AG04450 (cell line): Measurements from ENCODE around the gene DPY19L3. TPM values are rescaled to one million over a fixed set of nuclear protein-coding genes. Genes with fewer than 3 reads are reported as not detected.
A peak's percentile ranks its signal among the peaks of the same experiment; 100 is the strongest.
"Not testable (repeated sequence)": the region's sequence is repeated elsewhere in the genome, so short reads cannot be mapped to it uniquely, and the experiment has no call there.

ENCODE experiments used
- CTCF ChIA-PET: fragments of 300-600, 350-600 bp; formaldehyde crosslinking; extraction: SDS; loops from one replicate; lab custom pipeline; 2022; ENCODE audit warnings: antibody characterized with exemption, inconsistent platforms; lab: Charles Lee
- POLR2A ChIA-PET: fragments of 350-600 bp; formaldehyde crosslinking; extraction: SDS; loops from one replicate; lab custom pipeline; 2021; ENCODE audit warnings: antibody characterized with exemption, inconsistent platforms; lab: Yijun Ruan, JAX
- DNase-seq: peaks from one replicate; pipeline ENCODE4 v3.0.0-alpha.2; 2011; ENCODE audit warnings: low read depth, low spot score
- H3K27ac ChIP-seq: one replicate; pipeline ENCODE4 v1.5.1; 2012; ENCODE audit warnings: low read depth, low read length, control low read depth
- H3K27me3 ChIP-seq: one replicate; pipeline ENCODE4 v1.6.0; 2012; ENCODE audit warnings: low read length; ENCODE audit not compliant: control insufficient read depth, insufficient read depth
- H3K4me3 ChIP-seq: 2 replicates; pipeline ENCODE4 v1.5.1; 2011; ENCODE audit warnings: mild to moderate bottlenecking, low read depth, low read length, control low read depth
- H3K9me3 ChIP-seq: 2 replicates; pipeline ENCODE4 v1.5.1; 2012; ENCODE audit warnings: low read length; ENCODE audit not compliant: control insufficient read depth, insufficient read depth
- CTCF ChIP-seq: IDR thresholded peaks from 2 replicates; pipeline ENCODE4 v1.5.1; 2011; ENCODE audit warnings: low read depth, low read length, control low read depth, inconsistent platforms
- polyA plus RNA-seq: library from polyadenylated mRNA; depleted of rRNA; stranded (reverse); fragments of >200 nt; gene quantifications from 2 replicates; pipeline ENCODE4 v1.2.3, GENCODE V29; 2011

DPY19L3 gene
- polyA plus RNA-seq, 1 experiment: 39.2 TPM

- peak; percentile 97 for DNase-seq
- Histone ChIP-seq H3K27me3 (no peaks in the 10 kb centered on the region), H3K4me3 (peak overlapping the region; percentile 24), H3K27ac (peak overlapping the region; percentile 85), H3K9me3 (peaks cover 3% of the 10 kb centered on the region; the same call in 1 of the 2 replicates)
- ChIA-PET POLR2A (interaction anchor here (0.6 to 1.9 kb wide), 9 partner anchors 10 to 207 kb away, joined by 3 to 45 read pairs (median 5); partner anchors contain the start of genes DPY19L3, PDCD5 and ZNF507), CTCF (interaction anchor here (1.1 to 1.9 kb wide), 3 partner anchors 16 to 1691 kb away, joined by 5 to 7 read pairs (median 7); no protein-coding TSS in a partner anchor)
- no peak for TF ChIP-seq CTCF
These were observed 31.8 kb upstream of the DPY19L3 start for GRCh38 chr19:32373585-32374295.

GRCh38 chr19:32374362-32374761 is 31.2 kb upstream of the DPY19L3 start:
- DNase-seq, H3K9me3 ChIP-seq, H3K4me3 ChIP-seq, H3K27me3 ChIP-seq: not testable (repeated sequence)
- POLR2A ChIA-PET: interaction anchor here (0.6 to 1.9 kb wide), 7 partner anchors 11 to 207 kb away, joined by 3 to 45 read pairs (median 7); partner anchors contain the start of genes DPY19L3, PDCD5 and ZNF507
- peak overlapping the region; percentile 55 for H3K27ac ChIP-seq
- CTCF ChIA-PET: interaction anchor here (1.1 to 1.9 kb wide), 4 partner anchors 13 to 1692 kb away, joined by 5 to 7 read pairs (median 6); no protein-coding TSS in a partner anchor

- H3K9me3 ChIP-seq, CTCF ChIA-PET, POLR2A ChIA-PET, DNase-seq, H3K27ac ChIP-seq, H3K4me3 ChIP-seq, H3K27me3 ChIP-seq: not testable (repeated sequence)
- peak; percentile 40 for TF ChIP-seq CTCF
These were observed 28.5 kb upstream of the DPY19L3 start for GRCh38 chr19:32377088-32377487.

GRCh38 chr19:32380269-32380668 is 25.3 kb upstream of the DPY19L3 start:
- Histone ChIP-seq H3K9me3 (no peaks in the 10 kb centered on the region), H3K4me3 (no peak overlapping the region), H3K27me3 (no peaks in the 10 kb centered on the region), H3K27ac (no peak overlapping the region)
- ChIA-PET CTCF (no interaction called here), POLR2A (no interaction called here)
- no peak for TF ChIP-seq CTCF
- no peak for DNase-seq

GRCh38 chr19:32387701-32388392 is 17.7 kb upstream of the DPY19L3 start:
- no peak for DNase-seq
- ChIA-PET POLR2A (interaction anchor here (1.6 kb wide), 1 partner anchor 18 kb away, joined by 7 read pairs; the partner anchor contains the start of gene DPY19L3), CTCF (interaction anchor here (0.6 to 2.1 kb wide), 5 partner anchors 13 to 51 kb away, joined by 3 to 6 read pairs (median 4); no protein-coding TSS in a partner anchor)
- Histone ChIP-seq H3K9me3 (no peaks in the 10 kb centered on the region), H3K27me3 (no peaks in the 10 kb centered on the region), H3K27ac (no peak overlapping the region), H3K4me3 (no peak overlapping the region)
- TF ChIP-seq CTCF: no peak
